H1 (cell line): Measurements from ENCODE around the gene PPME1. TPM values are rescaled to one million over a fixed set of nuclear protein-coding genes. Genes with fewer than 3 reads are reported as not detected.

Experiments used
- CTCF ChIA-PET: fragments of 300-600 bp; sonication (Branson Sonifier 250); formaldehyde crosslinking; loops from one replicate; lab custom pipeline; 2021; ENCODE audit not compliant: partially characterized antibody; lab: Charles Lee
- POLR2A ChIA-PET: fragments of 300-600 bp; sonication (Branson Sonifier 250); formaldehyde crosslinking; loops from one replicate; lab custom pipeline; 2021; ENCODE audit warnings: inconsistent platforms; ENCODE audit not compliant: partially characterized antibody; lab: Charles Lee
- DNase-seq, 2 experiments: peaks; one replicate each; pipeline versions ENCODE4 v3.0.0 to v3.0.0-alpha.2; 2010 to 2022; ENCODE audit warnings: low spot score in 2 of 2, low read depth in 1 of 2, mixed read lengths in 1 of 2
- FAIRE-seq: peaks from 2 replicates; lab custom pipeline; 2011; peaks lifted over from hg19 to GRCh38; lab: Jason Lieb, UNC
- H2AFZ ChIP-seq: 2 replicates; pipeline ENCODE4 v1.8.1; 2012; ENCODE audit warnings: low read length, inconsistent platforms
- H2AK5ac ChIP-seq: 2 replicates; pipeline ENCODE4 v1.6.1; 2013; ENCODE audit warnings: low read depth, low read length
- H2BK120ac ChIP-seq: replicated peaks from 2 replicates; pipeline ENCODE3; 2013; ENCODE audit warnings: low read depth, low read length, inconsistent platforms
- H2BK12ac ChIP-seq: 2 replicates; pipeline ENCODE4 v1.6.1; 2013; ENCODE audit warnings: low read depth, low read length
- H2BK15ac ChIP-seq: 2 replicates; pipeline ENCODE4 v1.6.1; 2013; ENCODE audit warnings: low read length
- H2BK20ac ChIP-seq: 2 replicates; pipeline ENCODE4 v1.6.1; 2013; ENCODE audit warnings: low read length
- H2BK5ac ChIP-seq: 2 replicates; pipeline ENCODE4 v1.6.1; 2013; ENCODE audit warnings: low read depth, low read length
- H3K14ac ChIP-seq: 2 replicates; pipeline ENCODE4 v1.6.1; 2013; ENCODE audit warnings: inconsistent platforms; ENCODE audit not compliant: insufficient read length
- H3K18ac ChIP-seq: 2 replicates; pipeline ENCODE4 v1.6.1; 2013; ENCODE audit warnings: low read length; ENCODE audit errors: extremely low read depth
- H3K23ac ChIP-seq: 2 replicates; pipeline ENCODE4 v1.6.1; 2013; ENCODE audit warnings: inconsistent platforms; ENCODE audit not compliant: insufficient read length
- H3K23me2 ChIP-seq: 2 replicates; pipeline ENCODE4 v1.6.1; 2013; ENCODE audit warnings: low read depth, low read length
- H3K27ac ChIP-seq: 2 replicates; pipeline ENCODE4 v1.6.1; 2011; ENCODE audit warnings: low read depth, low read length, inconsistent platforms
- H3K27me3 ChIP-seq, 4 experiments: replicated peaks in 1 of 4; 1 replicate in 1 of 4; 2 replicates in 3 of 4; pipeline versions ENCODE4 v1.6.1 to v1.8.1; 2011 to 2013; ENCODE audit warnings: low read length in 3 of 4, mild to moderate bottlenecking in 3 of 4, inconsistent platforms in 2 of 4, mixed read lengths in 2 of 4, moderate library complexity in 1 of 4; ENCODE audit not compliant: control insufficient read depth in 3 of 4, insufficient read depth in 3 of 4; ENCODE audit errors: extremely low read depth in 1 of 4
- H3K36me3 ChIP-seq, 4 experiments: 2 replicates each; pipeline versions ENCODE4 v1.6.1 to v1.8.1; 2011 to 2013; ENCODE audit warnings: mild to moderate bottlenecking in 4 of 4, low read length in 3 of 4, moderate library complexity in 2 of 4, control low read depth in 1 of 4, inconsistent platforms in 1 of 4; ENCODE audit not compliant: insufficient read depth in 4 of 4, control insufficient read depth in 2 of 4
- H3K4ac ChIP-seq: replicated peaks from 2 replicates; pipeline ENCODE3; 2013; ENCODE audit warnings: low read length, low read depth, mixed read lengths, inconsistent platforms; ENCODE audit not compliant: insufficient read length
- H3K4me1 ChIP-seq, 4 experiments: replicated peaks in 1 of 4; 1 replicate in 1 of 4; 2 replicates in 3 of 4; pipeline versions ENCODE4 v1.6.1 to v1.8.1; 2011 to 2013; ENCODE audit warnings: low read length in 3 of 4, inconsistent platforms in 2 of 4, mixed read lengths in 1 of 4; ENCODE audit not compliant: insufficient read depth in 4 of 4, control insufficient read depth in 3 of 4
- H3K4me2 ChIP-seq, 2 experiments: 2 replicates each; pipeline versions ENCODE4 v1.6.1 to v1.8.1; 2011 to 2013; ENCODE audit warnings: low read depth in 2 of 2, low read length in 2 of 2, control low read depth in 1 of 2, inconsistent platforms in 1 of 2, mild to moderate bottlenecking in 1 of 2; ENCODE audit not compliant: insufficient read depth in 1 of 2
- H3K4me3 ChIP-seq, 4 experiments: fragments of 200-600, 300-600 bp in 1 of 4; sonication (generic), shearing (Covaris generic), sonication (Bioruptor Twin) in 1 of 4; 2 replicates each; pipeline versions ENCODE4 v1.5.1 to v1.8.1; 2011 to 2016; ENCODE audit warnings: low read length in 4 of 4, low read depth in 3 of 4, control low read depth in 2 of 4, inconsistent platforms in 2 of 4, mild to moderate bottlenecking in 2 of 4, mixed read lengths in 1 of 4, moderate library complexity in 1 of 4; ENCODE audit not compliant: insufficient read depth in 2 of 4; ENCODE audit errors: extremely low read depth in 1 of 4
- H3K56ac ChIP-seq: replicated peaks from 2 replicates; pipeline ENCODE3; 2013; ENCODE audit warnings: low read depth, mild to moderate bottlenecking, mixed read lengths, low read length, inconsistent platforms; ENCODE audit not compliant: insufficient read length
- H3K79me1 ChIP-seq: 2 replicates; pipeline ENCODE4 v1.6.1; 2013; ENCODE audit warnings: low read depth, low read length, control low read depth
- H3K79me2 ChIP-seq, 2 experiments: 2 replicates each; pipeline versions ENCODE4 v1.6.1 to v1.8.1; 2012 to 2013; ENCODE audit warnings: low read length in 2 of 2, mild to moderate bottlenecking in 2 of 2, inconsistent platforms in 1 of 2; ENCODE audit not compliant: insufficient read depth in 2 of 2, control insufficient read depth in 1 of 2
- H3K9ac ChIP-seq, 4 experiments: replicated peaks in 1 of 4; 1 replicate in 1 of 4; 2 replicates in 3 of 4; pipeline versions ENCODE4 v1.6.1 to v1.8.1; 2011 to 2013; ENCODE audit warnings: low read depth in 3 of 4, low read length in 3 of 4, control low read depth in 2 of 4, mild to moderate bottlenecking in 2 of 4, moderate library complexity in 2 of 4, inconsistent platforms in 1 of 4; ENCODE audit errors: extremely low read depth in 1 of 4
- H3K9me3 ChIP-seq, 2 experiments: 2 replicates each; pipeline versions ENCODE4 v1.6.1 to v1.8.1; 2012 to 2013; ENCODE audit warnings: mild to moderate bottlenecking in 2 of 2, moderate library complexity in 2 of 2, control low read depth in 1 of 2, inconsistent platforms in 1 of 2, low read depth in 1 of 2, low read length in 1 of 2, mixed read lengths in 1 of 2; ENCODE audit not compliant: insufficient read depth in 2 of 2
- H4K20me1 ChIP-seq, 2 experiments: replicated peaks in 1 of 2; 2 replicates each; pipeline versions ENCODE3 to v1.8.1; 2011 to 2013; ENCODE audit warnings: inconsistent platforms in 2 of 2, low read length in 2 of 2, mild to moderate bottlenecking in 1 of 2; ENCODE audit not compliant: insufficient read depth in 2 of 2, control insufficient read depth in 1 of 2
- H4K5ac ChIP-seq: 2 replicates; pipeline ENCODE4 v1.6.1; 2013; ENCODE audit warnings: low read length, low read depth, mixed read lengths, inconsistent platforms; ENCODE audit not compliant: insufficient read length
- H4K8ac ChIP-seq: 2 replicates; pipeline ENCODE4 v1.8.0; 2013; ENCODE audit warnings: mild to moderate bottlenecking, moderate library complexity, low read length, inconsistent platforms; ENCODE audit not compliant: insufficient read depth; ENCODE audit errors: extremely low read depth
- H4K91ac ChIP-seq: replicated peaks from 2 replicates; pipeline ENCODE3; 2013; ENCODE audit warnings: low read length, mixed read lengths, inconsistent platforms; ENCODE audit not compliant: insufficient read length
- ASH2L ChIP-seq: fragments of 200-600, 300-600 bp; sonication (generic); IDR thresholded peaks from one replicate; pipeline ENCODE4 v1.7.1; 2017; ENCODE audit warnings: low read length
- CEBPB ChIP-seq: IDR thresholded peaks from 2 replicates; pipeline ENCODE4 v1.6.1; 2012; ENCODE audit warnings: low read depth, low read length
- RBBP5 ChIP-seq: IDR thresholded peaks from 2 replicates; pipeline ENCODE4 v1.7.1; 2012; ENCODE audit warnings: low read depth, mild to moderate bottlenecking, inconsistent platforms, low read length, moderate library complexity, borderline replicate concordance
- TAF1 ChIP-seq: IDR thresholded peaks from 2 replicates; pipeline ENCODE4 v1.6.1; 2011; ENCODE audit warnings: mild to moderate bottlenecking, low read depth, low read length
- WGBS, 2 experiments: shearing (Covaris generic) in 1 of 2; methylation state at CpG; one replicate each; pipeline versions ENCODE4 v1.1.6 to v1.1.7; 2013 to 2015; ENCODE audit warnings: low lambda C conversion rate in 2 of 2, mixed read lengths in 2 of 2, inconsistent platforms in 1 of 2, low coverage in 1 of 2, missing lambda C conversion rate in 1 of 2; ENCODE audit not compliant: insufficient replicate concordance in 2 of 2, insufficient coverage in 1 of 2, insufficient read length in 1 of 2; ENCODE audit errors: extremely low coverage in 1 of 2, missing lambda C conversion rate in 1 of 2; 5-methylcytosine and 5-hydroxymethylcytosine counted together
- long read RNA-seq, 2 experiments: library from RNA in 1 of 2; library from capped mRNA in 1 of 2; stranded (forward); transcript quantifications; one replicate each; pipeline ENCODE4 v2.0.0, GENCODE V29; 2021; ENCODE audit warnings: inconsistent platforms in 1 of 2
- polyA minus RNA-seq, 3 experiments: library from RNA; depleted of rRNA, polyadenylated mRNA; stranded (reverse); fragments of >200 nt; gene quantifications; 1 replicate in 2 of 3; 2 replicates in 1 of 3; pipeline ENCODE4 v1.2.3, GENCODE V29; 2011
- polyA plus RNA-seq, 7 experiments: library from polyadenylated mRNA; depleted of rRNA in 3 of 7; stranded (reverse) in 5 of 7; unstranded in 2 of 7; fragments of >200 nt in 5 of 7; fragments of 200-250 nt in 2 of 7; gene quantifications; 1 replicate in 5 of 7; 2 replicates in 1 of 7; 4 replicates in 1 of 7; pipeline versions ENCODE4 v1.2.1 to v1.2.3, GENCODE V29; 2011 to 2013; ENCODE audit warnings: missing spikeins in 2 of 7, mixed read lengths in 2 of 7
- total RNA-seq: library from RNA; stranded (reverse); fragmentation: NEBNext Ultra II Directional; extraction: Animal tissue kit (Norgen Biotek cat#: 25700); gene quantifications from 2 replicates; pipeline ENCODE4 v1.2.1, GENCODE V29; 2021

The PPME1 gene
- total RNA-seq (58.9 and 64.5 TPM in 2 replicates), polyA plus RNA-seq (2011; rRNA removed) (55.1 and 66.8 TPM in 2 replicates), polyA minus RNA-seq (2011; rRNA and poly(A)+ RNA removed) (42.5 and 56.3 TPM in 2 replicates)
- polyA plus RNA-seq (2011; cell fraction: cytosol; rRNA removed), result 46.8 TPM
- polyA plus RNA-seq (2011; cell fraction: nucleus; rRNA removed), result 86.4 TPM
- 39.1 to 43.6 TPM (median 40.1 TPM) in 4 replicates for polyA plus RNA-seq (2012, experiment 1 of 2)
- 37.3 TPM for polyA plus RNA-seq (2012, experiment 2 of 2)
- 49.0 TPM for polyA plus RNA-seq (2013, experiment 1 of 2)
- polyA plus RNA-seq (2013, experiment 2 of 2), result 53.0 TPM
- polyA minus RNA-seq (2011; cell fraction: cytosol; rRNA and poly(A)+ RNA removed), result 44.9 TPM
- polyA minus RNA-seq (2011; cell fraction: nucleus; rRNA and poly(A)+ RNA removed), result 82.8 TPM
- long read RNA-seq, experiment 1, full-length matches to known transcripts, result 25 of 52 reads
- long read RNA-seq, experiment 1, partial matches to known transcripts, result 9 of 52 reads
- long read RNA-seq, experiment 1, other reads (novel, unspliced or antisense), result 18 of 52 reads
- long read RNA-seq, experiment 2, transcript PPME1-201 (14 exons, 2,677 nt), result major isoform, 18 of 38 reads
- long read RNA-seq, experiment 2, partial matches to known transcripts, result 1 of 38 reads
- long read RNA-seq, experiment 2, other reads (novel, unspliced or antisense), result 19 of 38 reads

- peak within 1 kb of the TSS; percentile 83; the same call in 1 of the 2 replicates for H4K8ac ChIP-seq
- no peaks in the 10 kb centered on the region for H3K9me3 ChIP-seq
- no peaks in the 10 kb centered on the region; the same call in 1 of the 2 replicates for H3K79me1 ChIP-seq
- peak within 1 kb of the TSS; percentile 64 to 97 (median 73) for H3K9ac ChIP-seq
- no peak within 1 kb of the TSS for H2AK5ac ChIP-seq
- H3K56ac ChIP-seq, result peak within 1 kb of the TSS; percentile 33
- peak within 1 kb of the TSS; percentile 86 to 99 for H3K4me2 ChIP-seq
- H4K5ac ChIP-seq, result peak within 1 kb of the TSS; percentile 65
- H3K4me1 ChIP-seq, result peaks cover 2 to 7% (median 4%) of the 10 kb centered on the region in 4 experiments; a peak in 3 of 7 replicates
- H3K23me2 ChIP-seq, result peaks cover 14% of the 10 kb centered on the region
- no peak within 1 kb of the TSS for H2BK120ac ChIP-seq
- peak within 1 kb of the TSS; percentile 55; the same call in 1 of the 2 replicates for H3K18ac ChIP-seq
- FAIRE-seq (peak; percentile 79), DNase-seq (peak; percentile 91 to 98)
- 2% methylated on average over 63 of the region's 68 CpGs; no CpG with 5 or more reads in 1 of the 2 experiments for WGBS, 2 experiments
- H2BK5ac ChIP-seq, result peak within 1 kb of the TSS; percentile 89
- H2BK12ac ChIP-seq, result peak within 1 kb of the TSS; percentile 27; the same call in 1 of the 2 replicates
- peak within 1 kb of the TSS; percentile 6; the same call in 1 of the 2 replicates for H2BK15ac ChIP-seq
- H2BK20ac ChIP-seq, result no peak within 1 kb of the TSS
- no peak within 1 kb of the TSS for H3K4ac ChIP-seq
- no peaks in the 10 kb centered on the region for H3K27me3 ChIP-seq
- POLR2A ChIA-PET, result interaction anchor here (0.7 to 3.3 kb wide), 8 partner anchors 9 to 324 kb away, joined by 3 to 18 read pairs (median 4); no protein-coding TSS in a partner anchor
- no peak within 1 kb of the TSS for H4K91ac ChIP-seq
- H3K4me3 ChIP-seq, result peak within 1 kb of the TSS; percentile 75 to 90 (median 78)
- peak within 1 kb of the TSS; percentile 76 for H3K27ac ChIP-seq
- peaks cover 2 to 13% (median 7%) of the 10 kb centered on the region in 4 experiments; a peak in 4 of 8 replicates for H3K36me3 ChIP-seq
- H2AFZ ChIP-seq, result peak within 1 kb of the TSS; percentile 92
- H3K79me2 ChIP-seq, result peaks cover 6 to 48% of the 10 kb centered on the region in 2 experiments; a peak in 3 of 4 replicates
- H3K23ac ChIP-seq, result no peak within 1 kb of the TSS
- H4K20me1 ChIP-seq, result no peaks in the 10 kb centered on the region
- CTCF ChIA-PET, result interaction anchor here (0.7 to 1.7 kb wide), 3 partner anchors 22 to 59 kb away, joined by 3 to 5 read pairs (median 3); no protein-coding TSS in a partner anchor
- H3K14ac ChIP-seq, result no peak within 1 kb of the TSS
- TF ChIP-seq TAF1, result peak; percentile 77
- TF ChIP-seq CEBPB, result 0 out of 2 replicates have a peak, but pooled peaks have one; percentile 3
- peak; percentile 88 for TF ChIP-seq ASH2L
- peak; percentile 80 for TF ChIP-seq RBBP5
These were observed at the start of gene PPME1, which contains the start of gene C2CD3 for GRCh38 chr11:74170694-74171629. PPME1 (plus strand) TSS chr11:74171289; CDS start chr11:74171422, 133 bp downstream. C2CD3 (minus strand) TSS chr11:74171002; CDS start chr11:74170792, 210 bp downstream.
